Measurements from ENCODE around the gene MN1.

- no peak for TF ChIP-seq POLR2A (IDR thresholded peaks at IDR 0.05; ENCODE audit: control extremely low read depth in 1 of 2, low read depth in 2 of 2, low read length in 2 of 2)
- TF ChIP-seq TAF1 (IDR thresholded peaks at IDR 0.05; ENCODE audit: low read depth, low read length), result no peak
- no peak for TF ChIP-seq CTCF (IDR thresholded peaks at IDR 0.05; ENCODE audit: control extremely low read depth in 1 of 3, insufficient read depth in 1 of 3, low read depth in 1 of 3, low read length in 3 of 3)
- TF ChIP-seq, protein P1, sequence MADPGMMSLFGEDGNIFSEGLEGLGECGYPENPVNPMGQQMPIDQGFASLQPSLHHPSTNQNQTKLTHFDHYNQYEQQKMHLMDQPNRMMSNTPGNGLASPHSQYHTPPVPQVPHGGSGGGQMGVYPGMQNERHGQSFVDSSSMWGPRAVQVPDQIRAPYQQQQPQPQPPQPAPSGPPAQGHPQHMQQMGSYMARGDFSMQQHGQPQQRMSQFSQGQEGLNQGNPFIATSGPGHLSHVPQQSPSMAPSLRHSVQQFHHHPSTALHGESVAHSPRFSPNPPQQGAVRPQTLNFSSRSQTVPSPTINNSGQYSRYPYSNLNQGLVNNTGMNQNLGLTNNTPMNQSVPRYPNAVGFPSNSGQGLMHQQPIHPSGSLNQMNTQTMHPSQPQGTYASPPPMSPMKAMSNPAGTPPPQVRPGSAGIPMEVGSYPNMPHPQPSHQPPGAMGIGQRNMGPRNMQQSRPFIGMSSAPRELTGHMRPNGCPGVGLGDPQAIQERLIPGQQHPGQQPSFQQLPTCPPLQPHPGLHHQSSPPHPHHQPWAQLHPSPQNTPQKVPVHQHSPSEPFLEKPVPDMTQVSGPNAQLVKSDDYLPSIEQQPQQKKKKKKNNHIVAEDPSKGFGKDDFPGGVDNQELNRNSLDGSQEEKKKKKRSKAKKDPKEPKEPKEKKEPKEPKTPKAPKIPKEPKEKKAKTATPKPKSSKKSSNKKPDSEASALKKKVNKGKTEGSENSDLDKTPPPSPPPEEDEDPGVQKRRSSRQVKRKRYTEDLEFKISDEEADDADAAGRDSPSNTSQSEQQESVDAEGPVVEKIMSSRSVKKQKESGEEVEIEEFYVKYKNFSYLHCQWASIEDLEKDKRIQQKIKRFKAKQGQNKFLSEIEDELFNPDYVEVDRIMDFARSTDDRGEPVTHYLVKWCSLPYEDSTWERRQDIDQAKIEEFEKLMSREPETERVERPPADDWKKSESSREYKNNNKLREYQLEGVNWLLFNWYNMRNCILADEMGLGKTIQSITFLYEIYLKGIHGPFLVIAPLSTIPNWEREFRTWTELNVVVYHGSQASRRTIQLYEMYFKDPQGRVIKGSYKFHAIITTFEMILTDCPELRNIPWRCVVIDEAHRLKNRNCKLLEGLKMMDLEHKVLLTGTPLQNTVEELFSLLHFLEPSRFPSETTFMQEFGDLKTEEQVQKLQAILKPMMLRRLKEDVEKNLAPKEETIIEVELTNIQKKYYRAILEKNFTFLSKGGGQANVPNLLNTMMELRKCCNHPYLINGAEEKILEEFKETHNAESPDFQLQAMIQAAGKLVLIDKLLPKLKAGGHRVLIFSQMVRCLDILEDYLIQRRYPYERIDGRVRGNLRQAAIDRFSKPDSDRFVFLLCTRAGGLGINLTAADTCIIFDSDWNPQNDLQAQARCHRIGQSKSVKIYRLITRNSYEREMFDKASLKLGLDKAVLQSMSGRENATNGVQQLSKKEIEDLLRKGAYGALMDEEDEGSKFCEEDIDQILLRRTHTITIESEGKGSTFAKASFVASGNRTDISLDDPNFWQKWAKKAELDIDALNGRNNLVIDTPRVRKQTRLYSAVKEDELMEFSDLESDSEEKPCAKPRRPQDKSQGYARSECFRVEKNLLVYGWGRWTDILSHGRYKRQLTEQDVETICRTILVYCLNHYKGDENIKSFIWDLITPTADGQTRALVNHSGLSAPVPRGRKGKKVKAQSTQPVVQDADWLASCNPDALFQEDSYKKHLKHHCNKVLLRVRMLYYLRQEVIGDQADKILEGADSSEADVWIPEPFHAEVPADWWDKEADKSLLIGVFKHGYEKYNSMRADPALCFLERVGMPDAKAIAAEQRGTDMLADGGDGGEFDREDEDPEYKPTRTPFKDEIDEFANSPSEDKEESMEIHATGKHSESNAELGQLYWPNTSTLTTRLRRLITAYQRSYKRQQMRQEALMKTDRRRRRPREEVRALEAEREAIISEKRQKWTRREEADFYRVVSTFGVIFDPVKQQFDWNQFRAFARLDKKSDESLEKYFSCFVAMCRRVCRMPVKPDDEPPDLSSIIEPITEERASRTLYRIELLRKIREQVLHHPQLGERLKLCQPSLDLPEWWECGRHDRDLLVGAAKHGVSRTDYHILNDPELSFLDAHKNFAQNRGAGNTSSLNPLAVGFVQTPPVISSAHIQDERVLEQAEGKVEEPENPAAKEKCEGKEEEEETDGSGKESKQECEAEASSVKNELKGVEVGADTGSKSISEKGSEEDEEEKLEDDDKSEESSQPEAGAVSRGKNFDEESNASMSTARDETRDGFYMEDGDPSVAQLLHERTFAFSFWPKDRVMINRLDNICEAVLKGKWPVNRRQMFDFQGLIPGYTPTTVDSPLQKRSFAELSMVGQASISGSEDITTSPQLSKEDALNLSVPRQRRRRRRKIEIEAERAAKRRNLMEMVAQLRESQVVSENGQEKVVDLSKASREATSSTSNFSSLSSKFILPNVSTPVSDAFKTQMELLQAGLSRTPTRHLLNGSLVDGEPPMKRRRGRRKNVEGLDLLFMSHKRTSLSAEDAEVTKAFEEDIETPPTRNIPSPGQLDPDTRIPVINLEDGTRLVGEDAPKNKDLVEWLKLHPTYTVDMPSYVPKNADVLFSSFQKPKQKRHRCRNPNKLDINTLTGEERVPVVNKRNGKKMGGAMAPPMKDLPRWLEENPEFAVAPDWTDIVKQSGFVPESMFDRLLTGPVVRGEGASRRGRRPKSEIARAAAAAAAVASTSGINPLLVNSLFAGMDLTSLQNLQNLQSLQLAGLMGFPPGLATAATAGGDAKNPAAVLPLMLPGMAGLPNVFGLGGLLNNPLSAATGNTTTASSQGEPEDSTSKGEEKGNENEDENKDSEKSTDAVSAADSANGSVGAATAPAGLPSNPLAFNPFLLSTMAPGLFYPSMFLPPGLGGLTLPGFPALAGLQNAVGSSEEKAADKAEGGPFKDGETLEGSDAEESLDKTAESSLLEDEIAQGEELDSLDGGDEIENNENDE (IDR thresholded peaks at IDR 0.05; ENCODE audit: insufficient replicate concordance, low read length), result no peak
- no peak for TF ChIP-seq CHD1 (IDR thresholded peaks at IDR 0.05; ENCODE audit: low read depth, low read length)
- no peak for TF ChIP-seq EP300 (IDR thresholded peaks at IDR 0.05; ENCODE audit: borderline replicate concordance in 1 of 2, low read depth in 2 of 2, low read length in 2 of 2)
- TF ChIP-seq SUZ12 (IDR thresholded peaks at IDR 0.05; ENCODE audit: low read length), result peak; percentile 85
- no peak for TF ChIP-seq JUN (IDR thresholded peaks at IDR 0.05; ENCODE audit: low read depth, low read length)
- no peak for TF ChIP-seq ZNF274 (IDR thresholded peaks at IDR 0.05; ENCODE audit: borderline replicate concordance, extremely low read depth, low read length)
- TF ChIP-seq CREB1 (IDR thresholded peaks at IDR 0.05), result no peak
- TF ChIP-seq CEBPB (IDR thresholded peaks at IDR 0.05; ENCODE audit: low read depth, low read length), result no peak
- no peak for TF ChIP-seq POLR2AphosphoS5 (IDR thresholded peaks at IDR 0.05; ENCODE audit: low read depth, low read length)
- no peak for TF ChIP-seq RAD21 (IDR thresholded peaks at IDR 0.05 in 1 of 2, conservative IDR thresholded peaks at IDR 0.05 in 1 of 2; ENCODE audit: low read depth in 2 of 2, low read length in 2 of 2)
Measured at GRCh38 chr22:27799827-27800249, 1.7 kb downstream of the MN1 start.
